OCI-M1 (cell line): ENCODE data around the gene RMDN2.

Experiments
- DNase-seq: peaks from one replicate; lab custom pipeline; 2025; lab: John Stamatoyannopoulos, UW

Gene RMDN2

GRCh38 chr2:37925063-37925897 lies at the start of gene RMDN2:
RMDN2 (plus strand) TSS chr2:37925287; CDS start chr2:37929278, 3,991 bp downstream.
- peak; percentile 93 for DNase-seq

- no peak for DNase-seq
These were observed 49.6 kb upstream of the RMDN2 start for GRCh38 chr2:37875403-37875906.

GRCh38 chr2:37876227-37876626 lies 48.9 kb upstream of the RMDN2 start:
- no peak for DNase-seq

- peak; percentile 80 for DNase-seq
These were observed 47.4 kb upstream of the RMDN2 start for GRCh38 chr2:37877457-37878315.

GRCh38 chr2:37878536-37878935 lies 46.6 kb upstream of the RMDN2 start:
- no peak for DNase-seq

- DNase-seq: peak; percentile 48
These were observed 44.5 kb upstream of the RMDN2 start for GRCh38 chr2:37880551-37880950.

- DNase-seq: no peak
These were observed 43.7 kb upstream of the RMDN2 start for GRCh38 chr2:37881397-37881796.

GRCh38 chr2:37882036-37882435 lies 43.1 kb upstream of the RMDN2 start:
- DNase-seq: no peak

- DNase-seq: no peak
These were observed 41.6 kb upstream of the RMDN2 start for GRCh38 chr2:37883518-37883917.

GRCh38 chr2:37885329-37885993 lies 39.6 kb upstream of the RMDN2 start:
- no peak for DNase-seq

GRCh38 chr2:37886745-37887144 lies 38.3 kb upstream of the RMDN2 start:
- no peak for DNase-seq

- DNase-seq: no peak
These were observed 37.8 kb upstream of the RMDN2 start for GRCh38 chr2:37887286-37887685.

GRCh38 chr2:37890893-37891495 lies 34.1 kb upstream of the RMDN2 start:
- peak; percentile 83 for DNase-seq

GRCh38 chr2:37891846-37892435 lies 33.1 kb upstream of the RMDN2 start:
- no peak for DNase-seq

- peak; percentile 31 for DNase-seq
These were observed 32.5 kb upstream of the RMDN2 start for GRCh38 chr2:37892436-37893114.

GRCh38 chr2:37893327-37893726 lies 31.8 kb upstream of the RMDN2 start:
- DNase-seq: no peak

- DNase-seq: no peak
These were observed 31.0 kb upstream of the RMDN2 start for GRCh38 chr2:37894047-37894446.

GRCh38 chr2:37894601-37895000 lies 30.5 kb upstream of the RMDN2 start:
- DNase-seq: no peak

- no peak for DNase-seq
These were observed 29.9 kb upstream of the RMDN2 start for GRCh38 chr2:37895140-37895539.

- peak; percentile 37 for DNase-seq
These were observed 28.8 kb upstream of the RMDN2 start for GRCh38 chr2:37896319-37896718.

- no peak for DNase-seq
These were observed 27.6 kb upstream of the RMDN2 start for GRCh38 chr2:37897511-37897910.
